CD4-positive, alpha-beta T cell (primary cell): ENCODE data around the gene OCRL. TPM values are rescaled to one million over a fixed set of nuclear protein-coding genes. Genes with fewer than 3 reads are reported as not detected.
"Not testable (repeated sequence)": the region's sequence is repeated elsewhere in the genome, so short reads cannot be mapped to it uniquely, and the experiment has no call there.

Experiments used
- ATAC-seq: fragments of 200-7000 bp; cut with Tn5 transposase; one replicate; pipeline ENCODE4 v1.10.0; 2022; ENCODE audit warnings: mild to moderate bottlenecking; ENCODE audit not compliant: poor library complexity
- CTCF ChIA-PET: fragments of 350-600 bp; sonication (Branson Sonifier 250); formaldehyde crosslinking; loops from one replicate; lab custom pipeline; 2021; ENCODE audit warnings: antibody characterized with exemption, inconsistent platforms; lab: Charles Lee
- POLR2A ChIA-PET: fragments of 350-600 bp; sonication (Branson Sonifier 250); formaldehyde crosslinking; loops from one replicate; lab custom pipeline; 2021; ENCODE audit warnings: antibody characterized with exemption, inconsistent platforms; lab: Charles Lee
- DNase-seq, 14 experiments: peaks; one replicate each; pipeline ENCODE4 v3.0.0-alpha.2; 2013 to 2020; ENCODE audit warnings: mixed read lengths in 2 of 14
- H3K27ac ChIP-seq, 2 donors: one replicate each; pipeline versions ENCODE4 v1.5.1 to v1.7.0; 2013; ENCODE audit warnings: low read length in 2 of 2, low read depth in 1 of 2, mild to moderate bottlenecking in 1 of 2
- H3K27me3 ChIP-seq, 2 experiments: 1 replicate in 1 of 2; 2 replicates in 1 of 2; pipeline versions ENCODE4 v1.6.1 to v1.7.0; 2013; ENCODE audit warnings: low read length in 2 of 2, control low read depth in 1 of 2, mild to moderate bottlenecking in 1 of 2, moderate library complexity in 1 of 2; ENCODE audit not compliant: insufficient read depth in 2 of 2, control insufficient read depth in 1 of 2
- H3K36me3 ChIP-seq: one replicate; pipeline ENCODE4 v1.6.1; 2013; ENCODE audit warnings: low read length, control low read depth; ENCODE audit not compliant: insufficient read depth
- H3K4me1 ChIP-seq: one replicate; pipeline ENCODE4 v1.6.1; 2013; ENCODE audit warnings: low read length, control low read depth; ENCODE audit not compliant: insufficient read depth
- H3K4me3 ChIP-seq: one replicate; pipeline ENCODE4 v1.5.1; 2013; ENCODE audit warnings: mild to moderate bottlenecking, low read length, moderate library complexity
- H3K9me3 ChIP-seq, 2 experiments: 1 replicate in 1 of 2; 2 replicates in 1 of 2; pipeline versions ENCODE4 v1.6.1 to v1.7.0; 2013; ENCODE audit warnings: low read length in 2 of 2, mild to moderate bottlenecking in 2 of 2, control low read depth in 1 of 2, moderate library complexity in 1 of 2; ENCODE audit not compliant: control insufficient read depth in 1 of 2, insufficient read depth in 1 of 2
- H3K27ac Mint-ChIP-seq: one replicate; pipeline ENCODE4 v1.8.0; 2020; ENCODE audit warnings: mixed read lengths
- H3K27me3 Mint-ChIP-seq: one replicate; pipeline ENCODE4 v1.8.0; 2021; ENCODE audit warnings: mixed read lengths
- H3K36me3 Mint-ChIP-seq: one replicate; pipeline ENCODE4 v1.8.0; 2021; ENCODE audit warnings: low read depth, mixed read lengths
- H3K4me1 Mint-ChIP-seq: one replicate; pipeline ENCODE4 v1.8.0; 2021; ENCODE audit warnings: low read depth, mixed read lengths
- H3K4me3 Mint-ChIP-seq: one replicate; pipeline ENCODE4 v1.8.0; 2020; ENCODE audit warnings: mild to moderate bottlenecking, mixed read lengths
- H3K9me3 Mint-ChIP-seq: one replicate; pipeline ENCODE4 v1.8.0; 2020; ENCODE audit warnings: mixed read lengths
- intact Hi-C, 2 experiments: fragments of 100-400 bp; cut with DNase I in 1 of 2; cut with micrococcal nuclease in 1 of 2; formaldehyde crosslinking; loops; one replicate each; pipeline versions ENCODE4 v1.15.1 to v1.9.0; 2023 to 2025; cut with DNase I, micrococcal nuclease
- total RNA-seq, 174 experiments: library from RNA in 2 of 174; stranded (reverse) in 2 of 174; gene quantifications; one replicate each; pipeline ENCODE4 v1.2.3 and lab custom pipeline; 2021 to 2026
- TF ChIP-seq, protein P1 (sequence below): fragments of 200-600 bp; IDR thresholded peaks from one replicate; pipeline ENCODE4 v1.8.0; 2022; ENCODE audit warnings: antibody characterized with exemption, mild to moderate bottlenecking

Gene OCRL
- total RNA-seq, 2 experiments from 2014 or later = 4.0 to 4.1 TPM

DNA sequence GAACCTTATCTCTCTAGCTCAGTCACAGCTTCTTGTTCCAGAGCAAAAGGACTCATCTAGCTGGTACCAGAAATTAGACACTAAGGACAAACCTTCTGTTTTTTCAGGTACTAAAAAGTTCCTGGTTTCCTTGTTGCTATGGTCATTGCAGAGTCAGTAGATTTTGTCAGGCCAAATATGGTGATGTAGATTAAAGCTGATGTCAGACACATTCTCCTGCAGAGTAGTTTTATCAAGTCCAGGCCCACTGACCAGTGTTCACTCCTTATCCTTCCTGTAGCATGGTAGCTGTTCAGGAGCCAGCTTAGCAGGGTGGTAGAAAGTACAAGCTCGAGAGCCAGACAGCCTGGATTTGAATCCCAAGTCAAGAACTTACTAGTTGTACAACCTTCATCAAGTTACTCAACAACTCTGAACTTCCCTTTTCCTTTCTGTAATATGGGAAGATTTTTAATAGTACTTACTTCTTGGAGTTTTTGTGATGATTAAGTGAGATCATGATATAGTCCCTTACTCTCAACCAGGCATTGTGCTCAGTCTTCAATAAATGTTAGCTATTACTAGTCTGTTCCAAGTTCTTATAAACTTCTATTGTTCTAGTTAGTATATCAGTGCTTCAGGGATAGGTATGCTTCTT lies 17.9 kb downstream of the OCRL start:
- Histone ChIP-seq H3K4me1 (no peaks in the 10 kb centered on the region), H3K27ac (no peak overlapping the region), H3K9me3 (no peaks in the 10 kb centered on the region), H3K4me3 (no peak overlapping the region), H3K27me3 (no peaks in the 10 kb centered on the region), H3K36me3 (peaks cover 11% of the 10 kb centered on the region)
- CTCF ChIA-PET = no interaction called here
- intact Hi-C loops = no loop called here
- TF ChIP-seq, protein P1, sequence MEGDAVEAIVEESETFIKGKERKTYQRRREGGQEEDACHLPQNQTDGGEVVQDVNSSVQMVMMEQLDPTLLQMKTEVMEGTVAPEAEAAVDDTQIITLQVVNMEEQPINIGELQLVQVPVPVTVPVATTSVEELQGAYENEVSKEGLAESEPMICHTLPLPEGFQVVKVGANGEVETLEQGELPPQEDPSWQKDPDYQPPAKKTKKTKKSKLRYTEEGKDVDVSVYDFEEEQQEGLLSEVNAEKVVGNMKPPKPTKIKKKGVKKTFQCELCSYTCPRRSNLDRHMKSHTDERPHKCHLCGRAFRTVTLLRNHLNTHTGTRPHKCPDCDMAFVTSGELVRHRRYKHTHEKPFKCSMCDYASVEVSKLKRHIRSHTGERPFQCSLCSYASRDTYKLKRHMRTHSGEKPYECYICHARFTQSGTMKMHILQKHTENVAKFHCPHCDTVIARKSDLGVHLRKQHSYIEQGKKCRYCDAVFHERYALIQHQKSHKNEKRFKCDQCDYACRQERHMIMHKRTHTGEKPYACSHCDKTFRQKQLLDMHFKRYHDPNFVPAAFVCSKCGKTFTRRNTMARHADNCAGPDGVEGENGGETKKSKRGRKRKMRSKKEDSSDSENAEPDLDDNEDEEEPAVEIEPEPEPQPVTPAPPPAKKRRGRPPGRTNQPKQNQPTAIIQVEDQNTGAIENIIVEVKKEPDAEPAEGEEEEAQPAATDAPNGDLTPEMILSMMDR = no peak
- no peaks in the 10 kb centered on the region for H3K4me1 Mint-ChIP-seq
- no peak overlapping the region for H3K4me3 Mint-ChIP-seq
- no peaks in the 10 kb centered on the region for H3K27me3 Mint-ChIP-seq
- H3K36me3 Mint-ChIP-seq = peaks cover 42% of the 10 kb centered on the region
- H3K9me3 Mint-ChIP-seq = no peaks in the 10 kb centered on the region
- H3K27ac Mint-ChIP-seq = no peak overlapping the region
- ATAC-seq (no peak), DNase-seq (no peak)
- POLR2A ChIA-PET = no interaction called here

DNA sequence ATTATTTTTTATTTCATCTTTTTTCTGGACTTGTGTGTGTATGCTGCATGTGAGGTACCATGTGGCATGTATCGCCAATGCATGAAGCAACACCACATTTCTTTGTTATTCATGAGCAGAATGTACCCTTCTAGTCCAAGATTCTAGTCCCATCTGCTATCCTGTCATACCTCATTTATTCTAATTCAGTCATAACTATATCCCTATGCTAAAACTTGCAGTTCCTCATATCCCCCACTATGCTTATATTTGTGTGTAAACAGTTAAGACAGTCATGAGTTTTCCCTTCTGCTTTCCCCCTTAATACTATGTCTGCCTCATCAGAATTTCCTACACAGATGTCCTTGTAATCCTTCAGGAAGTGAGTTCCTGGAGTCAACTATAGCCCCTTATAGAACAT lies 19.7 kb downstream of the OCRL start:
- H3K36me3 ChIP-seq = peaks cover 11% of the 10 kb centered on the region
- ChIA-PET CTCF (no interaction called here), POLR2A (no interaction called here)
- intact Hi-C loops = no loop called here
- no peak overlapping the region for H3K27ac ChIP-seq
- Mint-ChIP-seq H3K27ac (no peak overlapping the region), H3K4me1 (no peaks in the 10 kb centered on the region), H3K9me3 (no peaks in the 10 kb centered on the region), H3K4me3 (no peak overlapping the region), H3K27me3 (no peaks in the 10 kb centered on the region), H3K36me3 (peaks cover 50% of the 10 kb centered on the region)
- no peaks in the 10 kb centered on the region for H3K4me1 ChIP-seq
- no peak overlapping the region for H3K4me3 ChIP-seq
- ATAC-seq (no peak), DNase-seq (no peak)
- H3K9me3 ChIP-seq = no peaks in the 10 kb centered on the region
- no peaks in the 10 kb centered on the region for H3K27me3 ChIP-seq
- TF ChIP-seq, protein P1 = no peak

DNA sequence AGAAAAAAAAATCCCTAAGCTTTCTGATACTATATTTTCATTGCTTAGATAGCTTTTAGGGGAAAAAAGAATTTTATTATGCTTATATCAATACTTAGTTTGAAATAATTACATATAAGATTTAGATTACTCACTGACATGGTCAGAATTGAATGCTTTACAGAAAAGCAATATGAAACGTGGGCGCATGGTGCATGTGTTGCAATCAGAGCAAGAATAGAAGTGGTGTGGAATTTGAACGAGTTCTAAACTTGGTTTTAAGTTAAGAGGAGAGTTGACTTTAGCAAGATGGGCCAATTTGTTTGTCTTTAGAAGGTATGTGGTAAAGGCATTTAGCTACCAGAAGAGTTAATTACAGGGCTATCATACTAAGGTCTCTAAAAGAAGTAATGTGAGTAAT lies 21.4 kb downstream of the OCRL start:
- Histone ChIP-seq H3K4me3 (no peak overlapping the region), H3K27ac (no peak overlapping the region), H3K36me3 (peaks cover 11% of the 10 kb centered on the region), H3K4me1 (no peaks in the 10 kb centered on the region), H3K9me3 (no peaks in the 10 kb centered on the region), H3K27me3 (no peaks in the 10 kb centered on the region)
- intact Hi-C loops = no loop called here
- Mint-ChIP-seq H3K27ac (no peak overlapping the region), H3K27me3 (no peaks in the 10 kb centered on the region), H3K36me3 (peaks cover 62% of the 10 kb centered on the region), H3K4me3 (no peak overlapping the region), H3K4me1 (peaks cover 13% of the 10 kb centered on the region), H3K9me3 (no peaks in the 10 kb centered on the region)
- ChIA-PET POLR2A (no interaction called here), CTCF (no interaction called here)
- DNase-seq = no peak
- no peak for ATAC-seq
- TF ChIP-seq, protein P1 = no peak

DNA sequence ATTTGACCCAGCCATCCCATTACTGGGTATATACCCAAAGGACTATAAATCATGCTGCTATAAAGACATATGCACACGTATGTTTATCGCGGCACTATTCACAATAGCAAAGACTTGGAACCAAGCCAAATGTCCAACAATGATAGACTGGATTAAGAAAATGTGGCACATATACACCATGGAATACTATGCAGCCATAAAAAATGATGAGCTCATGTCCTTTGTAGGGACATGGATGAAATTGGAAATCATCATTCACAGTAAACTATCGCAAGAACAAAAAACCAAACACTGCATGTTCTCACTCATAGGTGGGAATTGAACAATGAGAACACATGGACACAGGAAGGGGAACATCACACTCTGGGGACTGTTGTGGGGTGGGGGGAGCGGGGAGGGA lies 24.3 kb downstream of the OCRL start:
- intact Hi-C loops, POLR2A ChIA-PET, H3K4me1 ChIP-seq, H3K27me3 Mint-ChIP-seq, H3K9me3 ChIP-seq, H3K36me3 ChIP-seq, DNase-seq, H3K27ac Mint-ChIP-seq, CTCF ChIA-PET, ATAC-seq, H3K27me3 ChIP-seq, H3K4me3 ChIP-seq, H3K4me3 Mint-ChIP-seq, H3K27ac ChIP-seq, H3K9me3 Mint-ChIP-seq: not testable (repeated sequence)
- peaks cover 65% of the 10 kb centered on the region for H3K36me3 Mint-ChIP-seq
- H3K4me1 Mint-ChIP-seq = peaks cover 13% of the 10 kb centered on the region
